IPS-20b (cell line): ENCODE results near the gene BUD31.
A peak's percentile ranks its signal among the peaks of the same experiment; 100 is the strongest.
"Not testable (repeated sequence)": the region's sequence is repeated elsewhere in the genome, so short reads cannot be mapped to it uniquely, and the experiment has no call there.

ENCODE experiments used
- H3K27ac ChIP-seq: one replicate; pipeline ENCODE4 v1.5.1; 2013; ENCODE audit warnings: low read length
- H3K27me3 ChIP-seq: 2 replicates; pipeline ENCODE4 v1.6.1; 2013; ENCODE audit warnings: mild to moderate bottlenecking, low read length, inconsistent platforms; ENCODE audit not compliant: insufficient read depth
- H3K36me3 ChIP-seq: 2 replicates; pipeline ENCODE4 v1.6.1; 2013; ENCODE audit warnings: low read depth, mild to moderate bottlenecking, inconsistent platforms, low read length, moderate library complexity; ENCODE audit not compliant: insufficient read depth
- H3K4me1 ChIP-seq: 2 replicates; pipeline ENCODE4 v1.6.1; 2013; ENCODE audit warnings: mild to moderate bottlenecking, control low read depth, inconsistent platforms, low read length, moderate library complexity; ENCODE audit not compliant: insufficient read depth
- H3K4me3 ChIP-seq: 2 replicates; pipeline ENCODE4 v1.5.1; 2013; ENCODE audit warnings: mild to moderate bottlenecking, low read length, inconsistent platforms
- H3K9ac ChIP-seq: 2 replicates; pipeline ENCODE4 v1.6.1; 2013; ENCODE audit warnings: low read depth, mild to moderate bottlenecking, inconsistent platforms, low read length, moderate library complexity
- H3K9me3 ChIP-seq: 2 replicates; pipeline ENCODE4 v1.6.1; 2013; ENCODE audit warnings: mild to moderate bottlenecking, low read depth, low read length, inconsistent platforms; ENCODE audit not compliant: insufficient read depth

BUD31 gene

GRCh38 chr7:99383791-99384370 lies 24.9 kb upstream of the BUD31 start:
- H3K4me1 ChIP-seq, result peaks cover 5% of the 10 kb centered on the region; the same call in 1 of the 2 replicates
- no peaks in the 10 kb centered on the region for H3K9me3 ChIP-seq
- no peak overlapping the region for H3K27ac ChIP-seq
- no peaks in the 10 kb centered on the region for H3K27me3 ChIP-seq
- no peak overlapping the region for H3K9ac ChIP-seq
- peaks cover 22% of the 10 kb centered on the region for H3K36me3 ChIP-seq
- no peak overlapping the region for H3K4me3 ChIP-seq

- peaks cover 5% of the 10 kb centered on the region; the same call in 1 of the 2 replicates for H3K4me1 ChIP-seq
- no peak overlapping the region for H3K27ac ChIP-seq
- H3K36me3 ChIP-seq, result peaks cover 22% of the 10 kb centered on the region
- no peak overlapping the region for H3K9ac ChIP-seq
- no peaks in the 10 kb centered on the region for H3K9me3 ChIP-seq
- H3K27me3 ChIP-seq, result no peaks in the 10 kb centered on the region
- no peak overlapping the region for H3K4me3 ChIP-seq
Measured at GRCh38 chr7:99384523-99384922, 24.2 kb upstream of the BUD31 start.

GRCh38 chr7:99385564-99385963 lies 23.2 kb upstream of the BUD31 start:
- no peaks in the 10 kb centered on the region for H3K27me3 ChIP-seq
- H3K9me3 ChIP-seq, result no peaks in the 10 kb centered on the region
- peaks cover 32% of the 10 kb centered on the region for H3K36me3 ChIP-seq
- H3K4me3 ChIP-seq, result no peak overlapping the region
- no peak overlapping the region for H3K27ac ChIP-seq
- no peaks in the 10 kb centered on the region for H3K4me1 ChIP-seq
- no peak overlapping the region for H3K9ac ChIP-seq

GRCh38 chr7:99386584-99387238 lies 22.1 kb upstream of the BUD31 start:
- Histone ChIP-seq H3K27me3 (no peaks in the 10 kb centered on the region), H3K27ac (no peak overlapping the region), H3K9ac (no peak overlapping the region), H3K4me1 (no peaks in the 10 kb centered on the region), H3K36me3 (peaks cover 42% of the 10 kb centered on the region), H3K4me3 (no peak overlapping the region), H3K9me3 (no peaks in the 10 kb centered on the region)

- H3K27ac ChIP-seq, result not testable (repeated sequence)
- H3K36me3 ChIP-seq, result peaks cover 42% of the 10 kb centered on the region
Measured at GRCh38 chr7:99387239-99387635, 21.5 kb upstream of the BUD31 start.

GRCh38 chr7:99387912-99388311 lies 20.9 kb upstream of the BUD31 start:
- H3K36me3 ChIP-seq, result peaks cover 42% of the 10 kb centered on the region

More at GRCh38 chr7:99387239-99387635, 21.5 kb upstream of the BUD31 start:
- H3K9me3 ChIP-seq, H3K9ac ChIP-seq, H3K4me1 ChIP-seq, H3K4me3 ChIP-seq, H3K27me3 ChIP-seq: not testable (repeated sequence)

GRCh38 chr7:99389772-99390171 lies 19.0 kb upstream of the BUD31 start:
- Histone ChIP-seq H3K4me1 (peaks cover 4% of the 10 kb centered on the region; the same call in 1 of the 2 replicates), H3K9me3 (no peaks in the 10 kb centered on the region), H3K36me3 (peaks cover 51% of the 10 kb centered on the region), H3K4me3 (no peak overlapping the region), H3K9ac (no peak overlapping the region), H3K27me3 (no peaks in the 10 kb centered on the region), H3K27ac (no peak overlapping the region)

More at GRCh38 chr7:99387912-99388311, 20.9 kb upstream of the BUD31 start:
- Histone ChIP-seq H3K4me1 (no peaks in the 10 kb centered on the region), H3K27me3 (no peaks in the 10 kb centered on the region), H3K9ac (no peak overlapping the region), H3K9me3 (no peaks in the 10 kb centered on the region), H3K4me3 (no peak overlapping the region), H3K27ac (no peak overlapping the region)

GRCh38 chr7:99390941-99391602 lies 17.7 kb upstream of the BUD31 start:
- H3K4me3 ChIP-seq, result no peak overlapping the region
- no peaks in the 10 kb centered on the region for H3K9me3 ChIP-seq
- H3K36me3 ChIP-seq, result peaks cover 64% of the 10 kb centered on the region
- H3K27me3 ChIP-seq, result no peaks in the 10 kb centered on the region
- H3K4me1 ChIP-seq, result peaks cover 4% of the 10 kb centered on the region; the same call in 1 of the 2 replicates
- no peak overlapping the region for H3K9ac ChIP-seq
- H3K27ac ChIP-seq, result no peak overlapping the region

GRCh38 chr7:99392046-99392445 lies 16.7 kb upstream of the BUD31 start:
- Histone ChIP-seq H3K9me3 (no peaks in the 10 kb centered on the region), H3K9ac (peak overlapping the region; percentile 85; the same call in 1 of the 2 replicates), H3K27me3 (no peaks in the 10 kb centered on the region), H3K27ac (no peak overlapping the region), H3K4me3 (peak overlapping the region; percentile 93), H3K36me3 (peaks cover 63% of the 10 kb centered on the region), H3K4me1 (peaks cover 4% of the 10 kb centered on the region; the same call in 1 of the 2 replicates)

GRCh38 chr7:99392659-99393354 lies 16.0 kb upstream of the BUD31 start:
- H3K36me3 ChIP-seq, result peaks cover 69% of the 10 kb centered on the region
- peaks cover 4% of the 10 kb centered on the region; the same call in 1 of the 2 replicates for H3K4me1 ChIP-seq
- H3K9ac ChIP-seq, result peak overlapping the region; percentile 85
- no peaks in the 10 kb centered on the region for H3K9me3 ChIP-seq
- H3K27ac ChIP-seq, result peak overlapping the region; percentile 7
- H3K4me3 ChIP-seq, result peak overlapping the region; percentile 93
- no peaks in the 10 kb centered on the region for H3K27me3 ChIP-seq

- Histone ChIP-seq H3K9me3 (no peaks in the 10 kb centered on the region), H3K36me3 (peaks cover 70% of the 10 kb centered on the region), H3K9ac (peak overlapping the region; percentile 85), H3K27me3 (no peaks in the 10 kb centered on the region), H3K27ac (peak overlapping the region; percentile 7), H3K4me1 (peaks cover 4% of the 10 kb centered on the region; the same call in 1 of the 2 replicates), H3K4me3 (peak overlapping the region; percentile 93)
Measured at GRCh38 chr7:99393355-99394187, 15.2 kb upstream of the BUD31 start.
